Skeletal muscle cell (primary cell): ENCODE data around the gene MYO1G.

Source experiments
- DNase-seq: peaks from one replicate; pipeline ENCODE4 v3.0.0-alpha.2; 2010; ENCODE audit warnings: low read depth
- H3K4me3 ChIP-seq: 2 replicates; pipeline ENCODE4 v1.5.1; 2011; ENCODE audit warnings: low read depth, mild to moderate bottlenecking, control low read depth, low read length, moderate library complexity

Gene MYO1G

DNA sequence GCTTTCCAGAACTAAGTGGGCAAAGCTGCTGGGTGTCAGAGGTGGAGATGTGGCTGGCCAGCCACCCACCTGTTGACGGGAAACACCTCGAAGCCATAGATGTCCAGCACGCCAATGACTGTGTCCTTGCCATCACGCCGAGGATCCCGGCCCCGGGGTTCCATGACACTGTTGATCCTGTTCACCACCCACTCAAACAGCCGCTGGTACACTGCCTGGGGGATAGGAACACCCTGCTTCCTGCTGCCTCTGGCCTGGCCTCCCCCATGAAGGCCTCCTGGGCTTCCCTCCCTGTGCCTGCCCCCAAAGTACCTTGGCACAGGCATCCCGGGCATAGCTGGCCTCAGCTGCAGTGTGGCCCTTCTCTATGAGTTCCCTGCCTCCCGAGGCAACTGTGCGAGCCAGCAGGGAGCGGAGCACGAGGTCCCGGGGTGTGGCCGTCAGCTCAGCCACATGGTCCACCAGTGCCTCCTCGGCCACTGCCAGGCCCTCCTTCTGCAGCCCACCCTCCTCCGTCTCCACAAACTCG lies 8.2 kb downstream of the MYO1G start:
- H3K4me3 ChIP-seq = no peak overlapping the region
- no peak for DNase-seq

DNA sequence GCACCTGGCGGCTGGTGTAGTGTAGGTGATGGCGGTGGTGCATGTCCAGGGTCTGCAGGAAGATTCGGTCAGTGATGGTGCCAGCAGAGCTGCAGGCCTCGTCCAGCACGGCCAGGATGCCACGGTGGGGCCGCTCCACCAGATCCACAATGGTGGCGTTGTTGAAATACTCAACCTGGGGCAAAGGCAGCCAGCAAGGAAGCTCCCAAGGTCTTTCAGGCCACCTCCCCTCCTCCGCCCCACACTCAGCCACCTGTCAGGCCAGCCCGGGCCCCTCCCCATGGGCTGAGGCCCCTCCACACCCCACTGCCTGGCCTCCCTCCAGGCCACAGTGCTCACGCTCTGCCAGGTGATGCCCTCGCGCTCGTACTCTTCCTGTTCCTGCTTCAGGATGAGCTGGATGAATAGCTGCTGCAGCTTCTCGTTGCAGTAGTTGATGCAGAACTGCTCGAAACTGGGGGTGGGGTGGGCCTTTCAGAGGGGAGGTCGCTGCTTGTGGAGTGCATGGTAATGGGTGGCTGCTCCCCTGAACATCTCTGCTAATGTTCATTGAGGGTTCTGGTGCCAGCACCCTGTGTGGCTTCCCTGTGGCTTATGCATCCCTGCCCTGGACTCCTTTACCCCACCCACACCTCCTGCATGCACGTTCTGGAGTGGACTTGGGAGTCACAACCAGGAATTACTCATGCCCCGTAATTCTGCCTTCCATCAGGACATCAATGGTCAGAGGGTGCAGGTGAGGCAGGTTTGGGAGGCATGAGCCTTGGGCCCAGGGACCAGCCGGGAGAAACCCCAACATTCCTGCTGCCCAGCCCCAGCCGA lies 8.9 kb downstream of the MYO1G start:
- DNase-seq = no peak

GRCh38 chr7:44969049-44969700 lies 9.6 kb downstream of the MYO1G start:
- no peak overlapping the region for H3K4me3 ChIP-seq

More for the DNA sequence above, 8.9 kb downstream of the MYO1G start:
- no peak overlapping the region for H3K4me3 ChIP-seq

DNA sequence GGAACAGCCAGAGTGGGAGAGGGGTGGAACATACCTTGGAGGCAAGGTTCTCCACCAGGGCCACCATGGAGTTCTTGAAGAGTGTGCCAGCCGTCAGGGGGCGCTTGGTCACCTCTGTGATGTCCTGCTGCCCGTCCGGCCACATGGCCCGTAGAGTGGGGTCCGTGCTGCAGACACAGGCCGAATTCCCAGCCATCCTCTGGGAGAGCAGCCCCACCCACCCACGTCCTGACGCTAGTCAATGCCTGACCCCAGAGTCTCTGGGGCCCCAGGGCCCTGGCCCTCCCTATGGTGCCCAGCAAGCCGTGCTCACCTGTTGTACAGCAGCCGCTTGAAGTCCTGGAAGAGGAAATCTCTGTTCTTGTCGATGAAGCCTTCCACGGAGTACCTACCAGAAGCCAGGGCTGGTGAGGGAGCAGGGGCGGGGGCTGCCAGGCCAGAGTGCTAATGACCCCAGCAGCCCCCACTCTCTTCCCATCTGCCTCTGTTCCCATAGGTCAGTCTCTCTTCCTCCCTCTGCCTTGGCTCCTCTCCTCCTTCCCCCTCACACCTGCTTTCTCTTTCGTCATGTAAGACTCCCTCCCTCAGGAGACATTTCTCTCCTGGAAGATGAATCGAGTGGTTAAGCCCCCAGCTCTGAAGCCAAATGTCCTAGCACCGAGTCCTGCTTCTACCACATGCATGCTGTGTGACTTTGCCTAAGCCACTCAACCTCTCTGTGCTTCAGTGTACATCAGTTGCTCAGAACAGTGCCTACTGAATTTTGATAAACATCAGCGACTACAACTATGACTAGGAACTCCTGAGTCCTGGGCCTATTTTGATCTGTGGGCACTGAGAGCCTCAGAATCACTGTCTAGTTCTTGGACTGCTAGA lies 11.0 kb downstream of the MYO1G start:
- DNase-seq = no peak
- H3K4me3 ChIP-seq = no peak overlapping the region

More at GRCh38 chr7:44969049-44969700, 9.6 kb downstream of the MYO1G start:
- no peak for DNase-seq

GRCh38 chr7:44966731-44967538 lies 11.9 kb downstream of the MYO1G start:
- no peak for DNase-seq
- H3K4me3 ChIP-seq = no peak overlapping the region

- no peak for DNase-seq
- H3K4me3 ChIP-seq = no peak overlapping the region
Observed at GRCh38 chr7:44965937-44966730, 12.7 kb downstream of the MYO1G start.

- no peak overlapping the region for H3K4me3 ChIP-seq
- DNase-seq = no peak
Observed at GRCh38 chr7:44965441-44965903, 13.3 kb downstream of the MYO1G start.

DNA sequence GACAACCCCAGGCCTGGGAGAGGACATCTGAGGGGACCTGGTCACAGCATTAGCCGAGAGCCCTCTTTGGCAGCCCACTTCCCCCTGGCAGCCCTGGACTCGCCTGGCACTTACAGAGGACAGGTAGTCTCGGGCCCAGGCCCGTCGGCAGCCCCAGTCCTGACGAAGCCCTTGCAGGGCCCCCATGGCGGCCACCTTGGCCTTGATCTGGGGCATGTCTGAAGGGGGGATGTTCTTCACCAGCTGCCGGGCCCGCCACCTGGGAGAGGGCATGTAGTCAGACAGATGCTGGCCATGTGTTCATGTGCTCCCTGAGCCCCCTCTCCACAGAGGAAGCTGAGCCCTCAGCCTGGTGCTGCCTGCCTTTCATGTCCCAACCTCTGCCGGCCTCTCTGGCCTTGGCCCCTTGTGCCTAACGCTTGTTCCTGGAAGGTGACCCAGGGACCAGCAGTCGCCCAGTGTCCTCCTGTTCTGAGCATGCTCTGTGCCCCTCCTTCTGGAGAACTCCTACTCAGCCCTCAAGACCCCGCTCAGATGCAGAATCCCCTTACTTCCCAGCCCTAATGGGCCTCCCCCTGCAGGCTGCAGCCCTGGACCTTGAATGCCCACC lies 13.9 kb downstream of the MYO1G start:
- no peak for DNase-seq
- no peak overlapping the region for H3K4me3 ChIP-seq

- DNase-seq = no peak
- H3K4me3 ChIP-seq = no peak overlapping the region
Observed at GRCh38 chr7:44964384-44964830, 14.4 kb downstream of the MYO1G start.

GRCh38 chr7:44963364-44964290 lies 15.2 kb downstream of the MYO1G start:
- no peak overlapping the region for H3K4me3 ChIP-seq
- DNase-seq = no peak

DNA sequence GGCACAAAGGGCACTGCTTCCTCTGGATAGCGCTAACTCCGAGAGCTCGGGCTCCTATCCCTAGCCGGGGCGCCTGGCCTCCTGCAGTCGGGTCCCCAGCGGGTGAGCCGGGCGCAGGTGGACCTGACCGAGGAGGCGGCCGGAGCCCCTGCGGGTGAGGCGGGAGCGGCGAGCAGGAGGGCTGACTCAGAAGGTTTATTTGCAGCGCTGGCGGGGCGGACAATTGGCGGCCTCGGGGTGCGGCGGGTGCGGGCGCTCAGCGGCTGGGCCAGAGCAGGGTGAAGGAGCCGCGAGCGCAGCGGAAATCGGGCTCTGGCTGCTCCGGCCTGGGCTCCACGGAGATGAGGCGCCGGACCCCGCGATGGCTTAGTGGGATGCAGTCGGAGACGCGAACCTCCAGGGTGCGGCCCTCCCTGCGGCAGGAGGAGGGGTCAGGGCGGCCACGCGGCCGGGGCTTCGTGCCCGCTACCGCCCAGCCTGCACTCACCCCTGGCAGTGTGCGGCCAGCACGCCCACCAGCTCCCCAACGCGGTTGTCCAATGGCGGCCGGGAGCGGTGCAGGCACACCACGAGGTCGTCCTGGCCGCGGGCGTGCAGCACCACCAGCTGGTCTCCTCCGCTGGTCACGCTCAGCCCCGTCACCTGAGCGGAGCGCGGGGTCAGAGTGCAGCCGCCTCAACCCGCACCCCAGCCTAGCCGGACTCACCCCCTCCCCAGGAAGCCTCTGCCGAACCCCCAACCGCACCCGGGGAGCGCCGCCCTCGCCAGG lies 16.1 kb downstream of the MYO1G start:
- peak overlapping the region; percentile 48 for H3K4me3 ChIP-seq
- peak; percentile 6 for DNase-seq

- no peak for DNase-seq
- H3K4me3 ChIP-seq = peak overlapping the region; percentile 48
Observed at GRCh38 chr7:44961844-44962482, 16.9 kb downstream of the MYO1G start.

GRCh38 chr7:44960011-44960580 lies 18.7 kb downstream of the MYO1G start:
- no peak for DNase-seq
- H3K4me3 ChIP-seq = no peak overlapping the region

- no peak for DNase-seq
- H3K4me3 ChIP-seq = no peak overlapping the region
Observed at GRCh38 chr7:44959433-44959951, 19.3 kb downstream of the MYO1G start.
